ENCODE data around the gene AK8.
"Not testable (repeated sequence)": the region's sequence is repeated elsewhere in the genome, so short reads cannot be mapped to it uniquely, and the experiment has no call there.

The AK8 gene

DNA sequence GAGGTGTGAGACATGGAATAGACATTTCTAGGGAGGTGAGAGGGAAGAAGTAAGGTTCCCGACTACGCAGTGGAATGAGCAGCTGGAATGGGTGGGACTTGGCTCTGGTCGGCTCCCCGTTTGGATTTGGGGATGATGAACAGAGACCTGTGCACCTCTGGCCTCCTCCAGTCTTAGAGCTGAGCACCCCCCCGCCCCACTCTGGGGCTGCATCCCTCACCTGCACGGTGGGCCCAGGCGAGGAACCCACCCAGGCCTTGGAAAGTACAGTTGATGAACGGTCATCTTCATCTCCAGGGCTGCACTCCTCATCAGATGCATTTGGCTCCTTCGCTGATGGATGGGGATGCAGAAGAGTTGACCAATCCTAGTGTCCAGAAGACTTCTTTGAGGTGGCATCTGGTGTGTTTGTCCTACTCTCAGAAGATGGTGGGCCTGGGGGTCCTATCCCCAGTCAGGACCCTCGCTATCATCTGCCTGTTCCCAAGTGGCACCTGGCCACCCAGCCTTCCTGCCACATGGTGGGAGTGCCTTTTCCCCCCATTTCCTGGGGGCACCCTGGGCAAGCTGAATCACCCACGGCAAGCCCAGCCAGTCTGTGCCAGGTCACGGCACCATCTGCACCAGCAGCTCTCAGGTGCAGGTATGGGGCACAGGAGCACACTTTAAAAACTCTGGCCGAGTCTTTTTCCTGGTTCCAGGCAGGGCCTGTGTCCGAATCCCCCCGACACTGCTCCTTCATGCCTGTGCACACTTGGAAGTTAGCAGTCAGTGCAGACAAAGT, 137.4 kb downstream of the AK8 start:
- DNase-seq, result no peak

DNA sequence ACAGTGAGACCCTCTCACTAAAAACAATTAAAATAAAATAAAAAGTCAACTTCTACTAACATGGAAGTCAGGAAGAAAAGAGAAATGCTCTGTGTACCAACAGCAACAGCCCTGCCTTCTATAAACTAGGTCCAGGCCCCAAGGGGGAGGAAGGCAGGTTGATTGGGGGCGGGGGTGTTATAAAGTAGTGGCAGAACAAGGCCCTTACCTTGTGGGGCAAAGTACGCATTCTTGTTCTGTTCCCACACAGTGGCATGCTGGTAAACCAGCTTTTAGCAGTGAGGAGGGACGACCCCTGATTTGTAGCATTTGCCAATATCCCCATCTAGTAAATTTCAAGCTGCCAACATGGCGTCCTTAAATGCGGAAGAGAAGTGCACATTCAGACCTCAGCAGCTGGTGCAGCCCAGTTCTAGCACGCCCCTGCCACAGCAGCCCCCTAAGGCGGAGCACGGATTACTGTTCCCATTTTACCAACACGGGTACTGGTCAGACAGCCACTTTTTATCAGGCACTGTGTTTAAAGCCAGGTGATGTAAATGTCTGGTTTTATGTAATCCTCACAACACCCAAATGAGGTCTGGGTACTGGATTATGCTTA, 138.3 kb downstream of the AK8 start:
- DNase-seq, result no peak

GRCh38 chr9:132733260-132733815, 144.7 kb downstream of the AK8 start:
- DNase-seq, result no peak

- DNase-seq, result no peak
Measured at GRCh38 chr9:132732326-132733259, 145.5 kb downstream of the AK8 start.

DNA sequence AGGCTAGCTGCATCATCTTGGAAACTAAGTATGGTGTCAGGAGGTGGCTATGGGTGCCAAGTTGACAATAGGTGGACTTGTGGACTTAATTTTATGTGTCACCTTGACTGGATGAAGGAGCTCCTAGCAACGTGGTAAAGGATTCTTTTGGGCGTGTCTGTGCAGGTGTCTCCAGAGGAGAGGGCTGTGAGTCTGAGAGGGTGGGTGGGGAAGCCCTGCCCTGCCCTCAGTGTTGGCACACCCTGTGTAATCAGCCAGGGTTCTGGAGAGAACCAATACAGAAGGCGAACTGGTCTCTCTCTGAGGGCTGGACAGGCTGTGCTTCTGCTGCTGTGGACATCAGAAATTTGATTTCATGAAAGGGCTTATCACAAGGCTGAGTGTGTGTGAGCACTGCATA, 146.9 kb downstream of the AK8 start:
- no peak for DNase-seq

GRCh38 chr9:132730054-132731033, 147.7 kb downstream of the AK8 start:
- DNase-seq, result no peak

DNA sequence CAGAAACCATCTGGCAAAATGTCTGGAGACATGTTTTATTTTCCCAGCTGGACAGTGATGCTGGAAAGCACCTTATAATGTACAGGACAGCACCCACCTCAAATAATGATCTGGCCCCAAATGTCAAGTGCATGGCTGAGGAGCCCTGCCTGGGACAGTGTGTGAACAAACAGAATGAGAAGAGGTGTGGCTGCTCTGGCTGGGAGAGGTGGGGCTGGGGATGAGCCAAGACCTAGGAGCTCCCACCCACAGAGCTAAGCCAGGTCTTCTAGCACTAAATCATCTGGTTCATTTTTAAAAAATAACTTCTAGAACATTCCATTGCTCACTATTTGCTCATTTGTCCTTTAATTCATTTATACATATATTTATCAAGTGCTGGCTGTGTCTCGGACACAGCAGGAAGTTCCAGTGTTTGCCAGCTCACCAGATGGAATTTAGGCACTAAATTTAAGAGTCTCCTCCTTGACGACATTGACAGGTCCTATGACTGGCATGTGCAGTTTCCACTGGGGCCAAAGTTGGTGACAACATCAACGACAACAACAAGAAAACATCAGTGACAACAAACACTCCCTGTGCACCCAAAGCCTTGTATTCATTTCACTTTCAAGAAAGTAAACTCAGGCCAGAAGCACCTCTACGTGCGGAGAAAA, 148.7 kb downstream of the AK8 start:
- DNase-seq, result no peak

DNA sequence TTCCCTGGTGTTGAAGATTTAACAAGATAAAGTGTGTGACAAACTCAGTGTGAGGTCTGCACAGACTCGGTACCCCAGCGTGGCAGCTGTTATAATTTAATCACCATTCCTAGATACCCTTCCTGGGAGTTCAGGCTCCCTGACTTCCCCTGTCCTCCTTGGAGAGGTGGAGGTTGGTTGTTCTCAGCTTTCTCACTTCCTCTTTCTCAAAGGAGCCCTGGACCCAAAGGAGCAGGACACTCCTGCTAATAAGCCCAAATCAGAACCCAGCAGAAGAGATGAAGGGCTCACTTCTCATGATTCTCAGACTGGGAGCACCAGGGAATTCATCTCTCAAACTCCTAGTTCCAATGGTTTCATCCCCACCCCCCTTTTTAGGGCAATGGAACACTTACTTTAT, 149.6 kb downstream of the AK8 start:
- no peak for DNase-seq

GRCh38 chr9:132728071-132728470, 150.0 kb downstream of the AK8 start:
- no peak for DNase-seq

- no peak for DNase-seq
Measured at GRCh38 chr9:132726576-132727130, 151.4 kb downstream of the AK8 start.

- DNase-seq, result no peak
Measured at GRCh38 chr9:132725306-132725705, 152.8 kb downstream of the AK8 start.

- DNase-seq, result no peak
Measured at GRCh38 chr9:132723809-132724208, 154.3 kb downstream of the AK8 start.

DNA sequence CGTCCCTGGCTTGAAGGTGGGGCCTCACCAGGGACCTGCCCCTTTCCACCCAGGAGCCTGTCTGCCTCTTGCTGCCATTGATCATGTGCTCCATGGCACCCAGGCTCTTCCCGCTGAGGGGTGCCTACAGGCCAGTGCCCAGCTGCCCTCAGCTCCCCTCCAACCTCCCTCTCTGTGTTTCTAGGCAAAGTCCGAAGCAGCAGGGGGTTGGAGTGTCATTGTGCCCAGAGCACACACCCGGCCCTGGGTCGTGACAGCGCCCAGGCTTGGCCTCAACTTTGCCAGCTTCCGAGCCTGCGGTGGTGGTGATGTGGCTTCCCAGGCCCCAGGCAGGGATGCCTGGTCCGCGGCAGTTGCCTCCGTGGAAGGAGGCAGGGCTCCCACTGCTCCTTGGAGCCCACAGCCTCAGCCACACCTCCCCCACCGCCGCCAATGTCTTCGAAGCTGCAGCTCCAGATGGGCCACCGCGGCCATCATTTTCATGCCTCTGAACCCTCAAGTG, 155.5 kb downstream of the AK8 start:
- DNase-seq, result no peak

- no peak for DNase-seq
Measured at GRCh38 chr9:132721661-132722060, 156.4 kb downstream of the AK8 start.

- not testable (repeated sequence) for DNase-seq
Measured at GRCh38 chr9:132718381-132718928, 159.6 kb downstream of the AK8 start.

GRCh38 chr9:132717326-132717945, 160.6 kb downstream of the AK8 start:
- no peak for DNase-seq

GRCh38 chr9:132716007-132716406, 162.1 kb downstream of the AK8 start:
- no peak for DNase-seq

DNA sequence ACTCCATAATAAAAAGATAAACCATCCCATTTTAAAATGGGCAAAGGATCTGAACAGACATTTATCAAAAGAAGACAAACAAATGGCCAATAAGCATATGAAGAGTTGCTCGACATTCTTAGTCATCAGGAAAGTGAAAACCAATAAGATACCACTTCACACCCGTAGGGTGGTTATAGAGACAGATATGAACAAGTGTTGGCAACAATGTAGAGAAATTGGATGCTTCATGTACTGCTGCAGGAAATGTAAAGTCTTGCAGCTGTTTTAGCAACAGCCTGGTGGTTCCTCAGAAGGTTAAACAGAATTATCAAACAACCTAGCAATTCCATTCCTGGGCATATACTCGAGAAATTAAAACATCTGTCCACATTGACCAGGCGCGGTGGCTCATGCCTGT, 165.3 kb downstream of the AK8 start:
- no peak for DNase-seq

DNA sequence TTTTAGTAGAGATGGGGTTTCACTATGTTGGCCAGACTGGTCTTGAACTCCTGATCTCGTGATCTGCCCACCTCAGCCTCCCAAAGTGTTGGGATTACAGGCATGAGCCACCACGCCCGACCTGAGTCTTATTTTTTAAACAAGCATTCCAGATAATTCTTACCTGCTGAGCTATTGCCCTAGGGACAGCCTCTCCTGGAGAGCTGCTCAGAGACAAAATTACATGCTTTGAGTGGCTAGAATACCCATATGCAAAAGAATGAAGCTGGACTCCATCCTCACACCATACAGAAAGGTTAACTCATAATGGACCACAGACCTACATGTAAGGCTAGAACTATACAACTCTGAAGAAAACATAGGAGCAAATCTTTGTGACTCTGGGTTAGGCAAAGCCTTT, 166.2 kb downstream of the AK8 start:
- DNase-seq, result no peak

DNA sequence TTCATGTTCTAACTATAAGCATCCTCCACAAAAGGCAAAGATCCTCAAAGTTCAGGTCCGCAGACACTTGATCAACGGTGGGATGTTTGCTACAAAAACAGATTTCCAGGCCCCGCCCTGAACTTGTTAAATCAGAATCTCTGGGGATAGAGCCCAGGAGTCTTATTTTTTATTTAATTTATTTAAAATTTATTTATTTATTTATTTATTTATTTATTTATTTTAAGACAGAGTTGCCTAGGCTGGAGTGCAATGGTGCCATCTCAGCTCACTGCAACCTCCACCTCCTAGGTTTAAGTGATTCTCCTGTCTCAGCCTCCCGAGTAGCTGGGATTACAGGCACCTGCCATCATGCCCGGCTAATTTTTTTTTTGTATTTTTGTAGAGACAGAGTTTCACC, 166.9 kb downstream of the AK8 start:
- not testable (repeated sequence) for DNase-seq

Data from activated CD4-positive, alpha-beta T cell treated with anti-CD3 and anti-CD28 coated beads for 4 hours (primary cell).